SW480 (cell line): Measurements from ENCODE around the gene CST4.
A peak's percentile ranks its signal among the peaks of the same experiment; 100 is the strongest.
"Not testable (repeated sequence)": the region's sequence is repeated elsewhere in the genome, so short reads cannot be mapped to it uniquely, and the experiment has no call there.

Experiments used
- DNase-seq: peaks from one replicate; pipeline ENCODE4 v3.0.0-alpha.2; 2016; ENCODE audit warnings: low spot score

CST4 gene

GRCh38 chr20:23687986-23688385 is 852 bp downstream of the CST4 start:
- no peak for DNase-seq

GRCh38 chr20:23686046-23686750 is 2.6 kb downstream of the CST4 start:
- no peak for DNase-seq

- not testable (repeated sequence) for DNase-seq
Measured at GRCh38 chr20:23685529-23685896, 3.3 kb downstream of the CST4 start.

GRCh38 chr20:23684261-23684660 is 4.6 kb downstream of the CST4 start:
- no peak for DNase-seq

- no peak for DNase-seq
Measured at GRCh38 chr20:23683807-23684206, 5.0 kb downstream of the CST4 start.

GRCh38 chr20:23683281-23683680 is 5.6 kb downstream of the CST4 start:
- DNase-seq, result no peak

- no peak for DNase-seq
Measured at GRCh38 chr20:23680146-23680545, 8.7 kb downstream of the CST4 start.

GRCh38 chr20:23679133-23680092 is 9.4 kb downstream of the CST4 start:
- DNase-seq, result no peak

GRCh38 chr20:23673209-23673608 is 15.6 kb downstream of the CST4 start:
- DNase-seq, result no peak

- no peak for DNase-seq
Measured at GRCh38 chr20:23672158-23672557, 16.7 kb downstream of the CST4 start.

GRCh38 chr20:23671479-23671878 is 17.4 kb downstream of the CST4 start:
- DNase-seq, result no peak

GRCh38 chr20:23670361-23670760 is 18.5 kb downstream of the CST4 start:
- DNase-seq, result no peak

GRCh38 chr20:23669866-23670265 is 19.0 kb downstream of the CST4 start:
- DNase-seq, result no peak

- DNase-seq, result no peak
Measured at GRCh38 chr20:23669327-23669726, 19.5 kb downstream of the CST4 start.

GRCh38 chr20:23668477-23668951 is 20.3 kb downstream of the CST4 start:
- peak; percentile 78 for DNase-seq

- no peak for DNase-seq
Measured at GRCh38 chr20:23667666-23668065, 21.2 kb downstream of the CST4 start.

GRCh38 chr20:23666698-23667097 is 22.1 kb downstream of the CST4 start:
- no peak for DNase-seq

GRCh38 chr20:23666189-23666588 is 22.6 kb downstream of the CST4 start:
- peak; percentile 34 for DNase-seq

GRCh38 chr20:23664954-23665353 is 23.9 kb downstream of the CST4 start:
- DNase-seq, result no peak

- not testable (repeated sequence) for DNase-seq
Measured at GRCh38 chr20:23664046-23664445, 24.8 kb downstream of the CST4 start.

- no peak for DNase-seq
Measured at GRCh38 chr20:23663180-23663579, 25.7 kb downstream of the CST4 start.

GRCh38 chr20:23662276-23662870 is 26.5 kb downstream of the CST4 start:
- DNase-seq, result no peak

GRCh38 chr20:23661002-23661429 is 27.8 kb downstream of the CST4 start:
- no peak for DNase-seq
